SU-DHL-6 (cell line): ENCODE data around the gene KLRC2.
"Not testable (repeated sequence)": the region's sequence is repeated elsewhere in the genome, so short reads cannot be mapped to it uniquely, and the experiment has no call there.

Source experiments
- CTCF ChIP-seq: fragments of 200-600 bp; sonication (generic); IDR thresholded peaks from one replicate; pipeline ENCODE4 v1.5.1; 2017; ENCODE audit warnings: antibody characterized with exemption, mild to moderate bottlenecking, low read length, moderate library complexity; ENCODE audit not compliant: insufficient read depth, poor library complexity, severe bottlenecking
- EZH2phosphoT487 ChIP-seq: fragments of 200-600 bp; sonication (generic), shearing (Covaris generic); conservative IDR thresholded peaks from 2 replicates; pipeline ENCODE4 v1.6.1; 2018; ENCODE audit warnings: mild to moderate bottlenecking, antibody characterized with exemption, low read length, moderate library complexity, mixed read lengths

GRCh38 chr12:10481901-10482300, 46.1 kb upstream of the KLRC2 start:
- TF ChIP-seq CTCF, EZH2phosphoT487: not testable (repeated sequence)
